ENCODE results near the gene MAPKAPK2. TPM values are rescaled to one million over a fixed set of nuclear protein-coding genes. Genes with fewer than 3 reads are reported as not detected.

The MAPKAPK2 gene
- total RNA-seq, 1 experiment from 2014 or later = 51.1 TPM

DNA sequence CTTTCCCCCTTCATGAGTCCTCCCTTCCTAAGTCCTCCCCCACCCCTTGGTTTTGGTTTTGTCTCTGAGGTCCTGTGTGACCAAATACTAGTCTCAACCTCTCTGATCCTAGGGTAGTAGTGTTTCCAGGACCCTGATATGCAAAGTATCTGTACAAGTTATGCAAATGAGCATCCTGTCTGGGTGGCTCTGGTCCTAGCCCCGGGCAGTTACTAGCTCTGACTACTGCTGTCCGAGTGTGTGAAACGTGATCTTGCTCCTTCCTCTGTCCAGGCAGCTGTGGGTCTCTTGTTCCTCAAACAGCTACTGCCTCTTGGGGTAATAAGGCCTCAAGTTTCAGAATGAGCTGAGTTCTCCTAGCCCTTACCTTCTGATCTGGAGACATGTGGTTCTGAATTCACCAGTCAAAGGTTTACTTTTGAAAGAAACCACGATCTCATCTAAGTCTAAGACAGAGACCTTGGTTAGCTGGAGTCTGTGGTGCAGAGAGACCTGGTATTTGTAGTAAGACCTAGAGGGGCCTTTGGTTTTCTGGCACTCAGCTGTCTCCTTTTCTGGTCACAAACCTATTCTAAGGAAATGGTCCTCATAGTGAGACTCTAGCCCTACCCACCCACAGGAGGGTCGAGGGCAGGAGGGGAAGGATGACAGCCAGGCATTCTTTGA lies 54.8 kb downstream of the MAPKAPK2 start (continued):
- TF ChIP-seq FOSL1 (IDR thresholded peaks at IDR 0.05; ENCODE audit: low read depth) (no peak), JUND (IDR thresholded peaks at IDR 0.05) (no peak), SIN3A (IDR thresholded peaks at IDR 0.05; ENCODE audit: low read depth) (no peak), SP1 (IDR thresholded peaks at IDR 0.05; ENCODE audit: low read depth) (no peak), YY1 (IDR thresholded peaks at IDR 0.05; ENCODE audit: extremely low read depth, insufficient replicate concordance, low read depth, low read length) (no peak), POLR2A (IDR thresholded peaks at IDR 0.05; ENCODE audit: borderline replicate concordance, extremely low read depth, insufficient read depth, insufficient read length) (no peak), CEBPB (IDR thresholded peaks at IDR 0.05; ENCODE audit: low read depth) (no peak), CBX3 (IDR thresholded peaks at IDR 0.05; ENCODE audit: low read depth) (no peak), POLR2AphosphoS5 (IDR thresholded peaks at IDR 0.05; ENCODE audit: low read depth, low read length) (no peak), ZNF274 (IDR thresholded peaks at IDR 0.05; ENCODE audit: low read depth, low read length) (no peak), TCF7L2 (IDR thresholded peaks at IDR 0.05; ENCODE audit: borderline replicate concordance, extremely low read depth, insufficient read depth, insufficient read length) (no peak)
- TF ChIP-seq, protein P1, sequence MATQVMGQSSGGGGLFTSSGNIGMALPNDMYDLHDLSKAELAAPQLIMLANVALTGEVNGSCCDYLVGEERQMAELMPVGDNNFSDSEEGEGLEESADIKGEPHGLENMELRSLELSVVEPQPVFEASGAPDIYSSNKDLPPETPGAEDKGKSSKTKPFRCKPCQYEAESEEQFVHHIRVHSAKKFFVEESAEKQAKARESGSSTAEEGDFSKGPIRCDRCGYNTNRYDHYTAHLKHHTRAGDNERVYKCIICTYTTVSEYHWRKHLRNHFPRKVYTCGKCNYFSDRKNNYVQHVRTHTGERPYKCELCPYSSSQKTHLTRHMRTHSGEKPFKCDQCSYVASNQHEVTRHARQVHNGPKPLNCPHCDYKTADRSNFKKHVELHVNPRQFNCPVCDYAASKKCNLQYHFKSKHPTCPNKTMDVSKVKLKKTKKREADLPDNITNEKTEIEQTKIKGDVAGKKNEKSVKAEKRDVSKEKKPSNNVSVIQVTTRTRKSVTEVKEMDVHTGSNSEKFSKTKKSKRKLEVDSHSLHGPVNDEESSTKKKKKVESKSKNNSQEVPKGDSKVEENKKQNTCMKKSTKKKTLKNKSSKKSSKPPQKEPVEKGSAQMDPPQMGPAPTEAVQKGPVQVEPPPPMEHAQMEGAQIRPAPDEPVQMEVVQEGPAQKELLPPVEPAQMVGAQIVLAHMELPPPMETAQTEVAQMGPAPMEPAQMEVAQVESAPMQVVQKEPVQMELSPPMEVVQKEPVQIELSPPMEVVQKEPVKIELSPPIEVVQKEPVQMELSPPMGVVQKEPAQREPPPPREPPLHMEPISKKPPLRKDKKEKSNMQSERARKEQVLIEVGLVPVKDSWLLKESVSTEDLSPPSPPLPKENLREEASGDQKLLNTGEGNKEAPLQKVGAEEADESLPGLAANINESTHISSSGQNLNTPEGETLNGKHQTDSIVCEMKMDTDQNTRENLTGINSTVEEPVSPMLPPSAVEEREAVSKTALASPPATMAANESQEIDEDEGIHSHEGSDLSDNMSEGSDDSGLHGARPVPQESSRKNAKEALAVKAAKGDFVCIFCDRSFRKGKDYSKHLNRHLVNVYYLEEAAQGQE (IDR thresholded peaks at IDR 0.05; ENCODE audit: low read depth) = no peak

- no peaks in the 10 kb centered on the region for H3K27me3 ChIP-seq (ENCODE audit: insufficient read depth, low read length)
- ATAC-seq (no peak), DNase-seq (ENCODE audit: low read depth, low spot score) (no peak)
- H2AFZ ChIP-seq (ENCODE audit: low read depth, low read length, poor library complexity, severe bottlenecking) = no peak overlapping the region
- H3K9me3 ChIP-seq (ENCODE audit: control insufficient read depth in 1 of 2, insufficient read depth in 1 of 2, low read depth in 1 of 2, low read length in 2 of 2) = no peaks in the 10 kb centered on the region
- H3K4me1 ChIP-seq (ENCODE audit: control insufficient read depth in 1 of 2, insufficient read depth in 2 of 2, low read length in 2 of 2) = no peaks in the 10 kb centered on the region
- intact Hi-C loops (cut with micrococcal nuclease) = no loop called here
- BruUV-seq (replicated peaks) = no TSS peak
- no peak overlapping the region for H3K4me3 ChIP-seq (replicated peaks in 1 of 2; ENCODE audit: low read depth in 1 of 2, low read length in 2 of 2)
- H3K79me2 ChIP-seq (ENCODE audit: insufficient read depth, low read length) = no peaks in the 10 kb centered on the region
- ChIA-PET POLR2A (no interaction called here), CTCF (no interaction called here), RAD21 (ENCODE audit: low non-redundant PET in 1 of 2, low total read pairs in 2 of 2, uncharacterized antibody in 2 of 2, unreplicated experiment in 2 of 2) (no interaction called here)
- H3K36me3 ChIP-seq (ENCODE audit: control insufficient read depth in 1 of 2, insufficient read depth in 2 of 2, low read length in 2 of 2) = no peaks in the 10 kb centered on the region
- no peak overlapping the region for H3K27ac ChIP-seq (ENCODE audit: low read depth, low read length)
- no peak overlapping the region for H3K4me2 ChIP-seq (ENCODE audit: low read length)
- no peaks in the 10 kb centered on the region for H3K9me2 ChIP-seq (ENCODE audit: insufficient read depth)
- no peak overlapping the region for H3K9ac ChIP-seq (ENCODE audit: low read length)
- H4K20me1 ChIP-seq (ENCODE audit: insufficient read depth) = no peaks in the 10 kb centered on the region
- TF ChIP-seq POLR2AphosphoS5 (IDR thresholded peaks at IDR 0.05; ENCODE audit: low read depth, low read length) = no peak
- TF ChIP-seq ZBTB33 (IDR thresholded peaks at IDR 0.05; ENCODE audit: extremely low read depth, insufficient replicate concordance, low read length) = no peak
- TF ChIP-seq, protein P2, sequence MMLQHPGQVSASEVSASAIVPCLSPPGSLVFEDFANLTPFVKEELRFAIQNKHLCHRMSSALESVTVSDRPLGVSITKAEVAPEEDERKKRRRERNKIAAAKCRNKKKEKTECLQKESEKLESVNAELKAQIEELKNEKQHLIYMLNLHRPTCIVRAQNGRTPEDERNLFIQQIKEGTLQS (IDR thresholded peaks at IDR 0.05) = no peak
- no peak for TF ChIP-seq POLR2A (IDR thresholded peaks at IDR 0.05; ENCODE audit: borderline replicate concordance, extremely low read depth, insufficient read depth, insufficient read length)
- TF ChIP-seq, protein P3, sequence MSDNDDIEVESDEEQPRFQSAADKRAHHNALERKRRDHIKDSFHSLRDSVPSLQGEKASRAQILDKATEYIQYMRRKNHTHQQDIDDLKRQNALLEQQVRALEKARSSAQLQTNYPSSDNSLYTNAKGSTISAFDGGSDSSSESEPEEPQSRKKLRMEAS (IDR thresholded peaks at IDR 0.05) = no peak
- TF ChIP-seq, protein P4, sequence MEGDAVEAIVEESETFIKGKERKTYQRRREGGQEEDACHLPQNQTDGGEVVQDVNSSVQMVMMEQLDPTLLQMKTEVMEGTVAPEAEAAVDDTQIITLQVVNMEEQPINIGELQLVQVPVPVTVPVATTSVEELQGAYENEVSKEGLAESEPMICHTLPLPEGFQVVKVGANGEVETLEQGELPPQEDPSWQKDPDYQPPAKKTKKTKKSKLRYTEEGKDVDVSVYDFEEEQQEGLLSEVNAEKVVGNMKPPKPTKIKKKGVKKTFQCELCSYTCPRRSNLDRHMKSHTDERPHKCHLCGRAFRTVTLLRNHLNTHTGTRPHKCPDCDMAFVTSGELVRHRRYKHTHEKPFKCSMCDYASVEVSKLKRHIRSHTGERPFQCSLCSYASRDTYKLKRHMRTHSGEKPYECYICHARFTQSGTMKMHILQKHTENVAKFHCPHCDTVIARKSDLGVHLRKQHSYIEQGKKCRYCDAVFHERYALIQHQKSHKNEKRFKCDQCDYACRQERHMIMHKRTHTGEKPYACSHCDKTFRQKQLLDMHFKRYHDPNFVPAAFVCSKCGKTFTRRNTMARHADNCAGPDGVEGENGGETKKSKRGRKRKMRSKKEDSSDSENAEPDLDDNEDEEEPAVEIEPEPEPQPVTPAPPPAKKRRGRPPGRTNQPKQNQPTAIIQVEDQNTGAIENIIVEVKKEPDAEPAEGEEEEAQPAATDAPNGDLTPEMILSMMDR (IDR thresholded peaks at IDR 0.05 in 2 of 3, conservative IDR thresholded peaks at IDR 0.05 in 1 of 3; ENCODE audit: borderline replicate concordance in 1 of 3, insufficient read depth in 1 of 3, low read depth in 2 of 3, low read length in 2 of 3) = no peak
- no peak for TF ChIP-seq CBX3 (IDR thresholded peaks at IDR 0.05; ENCODE audit: low read depth)
- no peak for TF ChIP-seq YY1 (IDR thresholded peaks at IDR 0.05; ENCODE audit: extremely low read depth, insufficient replicate concordance, low read depth, low read length)
Observed at GRCh38 chr1:206741142-206741701, 56.5 kb downstream of the MAPKAPK2 start.
